ENCODE data around the gene BYSL. TPM values are rescaled to one million over a fixed set of nuclear protein-coding genes. Genes with fewer than 3 reads are reported as not detected.
A peak's percentile ranks its signal among the peaks of the same experiment; 100 is the strongest.

BYSL gene
- total RNA-seq, 1 experiment from 2014 or later: 33.0 TPM

- CTCF ChIA-PET: interaction anchor here (0.9 kb wide), 1 partner anchor 25 kb away, joined by 5 read pairs; no protein-coding TSS in a partner anchor
- Histone ChIP-seq H3K9me2 (ENCODE audit: insufficient read depth) (no peaks in the 10 kb centered on the region), H3K27me3 (ENCODE audit: insufficient read depth, low read depth) (no peaks in the 10 kb centered on the region), H3K36me3 (ENCODE audit: low read depth) (no peaks in the 10 kb centered on the region), H3K9me3 (ENCODE audit: insufficient read depth, low read depth) (no peaks in the 10 kb centered on the region), H3K79me2 (ENCODE audit: low read depth) (no peaks in the 10 kb centered on the region), H3K27ac (peak overlapping the region; percentile 98), H2AFZ (no peak overlapping the region), H4K20me1 (ENCODE audit: insufficient read depth) (no peaks in the 10 kb centered on the region), H3K4me3 (no peak overlapping the region; the same call in 1 of the 2 replicates), H3K4me2 (peak overlapping the region; percentile 54), H3K4me1 (replicated peaks; ENCODE audit: insufficient read depth) (peaks cover 41% of the 10 kb centered on the region), H3F3A (ENCODE audit: insufficient read depth, low read depth) (peaks cover 34% of the 10 kb centered on the region)
- TSS peak; percentile 75 for BruUV-seq (replicated peaks)
- no peak for TF ChIP-seq CTCF (conservative IDR thresholded peaks at IDR 0.05)
- no peak for TF ChIP-seq EZH2 (IDR thresholded peaks at IDR 0.05; ENCODE audit: low read depth)
- POLR2A ChIA-PET (ENCODE audit: unreplicated experiment): interaction anchor here (0.5 to 0.7 kb wide), 5 partner anchors 14 to 483 kb away, joined by 3 to 6 read pairs (median 5); no protein-coding TSS in a partner anchor
- intact Hi-C loops (cut with micrococcal nuclease; ENCODE audit: unreplicated experiment): loop anchor here (1.0 to 2.0 kb wide), 4 partner anchors 25 to 77 kb away; partner anchors contain the start of genes BYSL and MED20
- DNase-seq: peak; percentile 50 to 87
Measured at GRCh38 chr6:41967312-41968287, 46.3 kb downstream of the BYSL start.

- DNase-seq: no peak
- intact Hi-C loops (cut with micrococcal nuclease; ENCODE audit: unreplicated experiment): no loop called here
- peaks cover 34% of the 10 kb centered on the region for H3F3A ChIP-seq (ENCODE audit: insufficient read depth, low read depth)
- ChIA-PET CTCF (no interaction called here), POLR2A (ENCODE audit: unreplicated experiment) (no interaction called here)
- 0 out of 2 replicates have a peak overlapping the region, but pooled peaks have one; percentile 11 for H3K27ac ChIP-seq
- H3K4me3 ChIP-seq: no peak overlapping the region
- no peaks in the 10 kb centered on the region for H3K36me3 ChIP-seq (ENCODE audit: low read depth)
- no peaks in the 10 kb centered on the region for H4K20me1 ChIP-seq (ENCODE audit: insufficient read depth)
- no peaks in the 10 kb centered on the region for H3K79me2 ChIP-seq (ENCODE audit: low read depth)
- BruUV-seq (replicated peaks): no TSS peak
- no peaks in the 10 kb centered on the region for H3K9me2 ChIP-seq (ENCODE audit: insufficient read depth)
- no peak overlapping the region for H2AFZ ChIP-seq
- H3K4me1 ChIP-seq (replicated peaks; ENCODE audit: insufficient read depth): peaks cover 41% of the 10 kb centered on the region
- H3K9me3 ChIP-seq (ENCODE audit: insufficient read depth, low read depth): no peaks in the 10 kb centered on the region
- H3K27me3 ChIP-seq (ENCODE audit: insufficient read depth, low read depth): no peaks in the 10 kb centered on the region
- no peak for TF ChIP-seq EZH2 (IDR thresholded peaks at IDR 0.05; ENCODE audit: low read depth)
- TF ChIP-seq CTCF (conservative IDR thresholded peaks at IDR 0.05): no peak
- H3K4me2 ChIP-seq: peak overlapping the region; percentile 14; the same call in 1 of the 2 replicates
Measured at GRCh38 chr6:41970436-41970846, 49.1 kb downstream of the BYSL start.

- H3F3A ChIP-seq (ENCODE audit: insufficient read depth, low read depth): peaks cover 23% of the 10 kb centered on the region
- no peaks in the 10 kb centered on the region for H3K9me2 ChIP-seq (ENCODE audit: insufficient read depth)
- H3K27ac ChIP-seq: no peak overlapping the region
- H3K79me2 ChIP-seq (ENCODE audit: low read depth): no peaks in the 10 kb centered on the region
- ChIA-PET POLR2A (ENCODE audit: unreplicated experiment) (no interaction called here), CTCF (no interaction called here)
- no peak overlapping the region for H3K4me3 ChIP-seq
- no peak overlapping the region for H3K4me2 ChIP-seq
- no peak for TF ChIP-seq CTCF (conservative IDR thresholded peaks at IDR 0.05)
- H3K9me3 ChIP-seq (ENCODE audit: insufficient read depth, low read depth): no peaks in the 10 kb centered on the region
- no TSS peak for BruUV-seq (replicated peaks)
- no peaks in the 10 kb centered on the region for H3K27me3 ChIP-seq (ENCODE audit: insufficient read depth, low read depth)
- no peaks in the 10 kb centered on the region for H3K36me3 ChIP-seq (ENCODE audit: low read depth)
- no peak overlapping the region for H2AFZ ChIP-seq
- peaks cover 33% of the 10 kb centered on the region for H3K4me1 ChIP-seq (replicated peaks; ENCODE audit: insufficient read depth)
- no peaks in the 10 kb centered on the region for H4K20me1 ChIP-seq (ENCODE audit: insufficient read depth)
- intact Hi-C loops (cut with micrococcal nuclease; ENCODE audit: unreplicated experiment): no loop called here
- DNase-seq: no peak
Measured at GRCh38 chr6:41972826-41973225, 51.5 kb downstream of the BYSL start.

All from PC-9 (cell line).